Measurements from ENCODE around the gene AFDN.

DNA sequence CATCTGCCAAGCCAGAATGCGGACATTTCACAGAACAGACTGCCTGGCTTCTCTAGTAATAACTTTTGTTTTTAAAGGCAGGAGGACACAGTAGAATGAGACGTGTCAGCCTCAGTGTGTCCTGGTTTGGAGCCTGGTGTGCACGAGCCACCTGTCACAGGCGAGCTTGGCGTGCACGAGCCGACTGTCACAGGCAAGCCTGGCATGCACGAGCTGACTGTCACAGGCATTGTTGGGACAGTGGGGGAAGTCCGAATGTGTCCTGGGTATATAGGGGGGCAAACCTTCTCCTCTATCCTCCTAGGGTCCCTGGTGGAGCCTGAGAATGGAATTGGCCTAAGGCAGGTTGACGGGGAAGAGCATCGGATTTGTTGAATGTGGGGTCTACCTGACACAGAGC lies 178.2 kb downstream of the AFDN start:
- TF ChIP-seq, protein P1, sequence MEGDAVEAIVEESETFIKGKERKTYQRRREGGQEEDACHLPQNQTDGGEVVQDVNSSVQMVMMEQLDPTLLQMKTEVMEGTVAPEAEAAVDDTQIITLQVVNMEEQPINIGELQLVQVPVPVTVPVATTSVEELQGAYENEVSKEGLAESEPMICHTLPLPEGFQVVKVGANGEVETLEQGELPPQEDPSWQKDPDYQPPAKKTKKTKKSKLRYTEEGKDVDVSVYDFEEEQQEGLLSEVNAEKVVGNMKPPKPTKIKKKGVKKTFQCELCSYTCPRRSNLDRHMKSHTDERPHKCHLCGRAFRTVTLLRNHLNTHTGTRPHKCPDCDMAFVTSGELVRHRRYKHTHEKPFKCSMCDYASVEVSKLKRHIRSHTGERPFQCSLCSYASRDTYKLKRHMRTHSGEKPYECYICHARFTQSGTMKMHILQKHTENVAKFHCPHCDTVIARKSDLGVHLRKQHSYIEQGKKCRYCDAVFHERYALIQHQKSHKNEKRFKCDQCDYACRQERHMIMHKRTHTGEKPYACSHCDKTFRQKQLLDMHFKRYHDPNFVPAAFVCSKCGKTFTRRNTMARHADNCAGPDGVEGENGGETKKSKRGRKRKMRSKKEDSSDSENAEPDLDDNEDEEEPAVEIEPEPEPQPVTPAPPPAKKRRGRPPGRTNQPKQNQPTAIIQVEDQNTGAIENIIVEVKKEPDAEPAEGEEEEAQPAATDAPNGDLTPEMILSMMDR (IDR thresholded peaks at IDR 0.05; ENCODE audit: control extremely low read depth in 1 of 3, insufficient read depth in 1 of 3, low read depth in 1 of 3, low read length in 3 of 3): no peak
- TF ChIP-seq RFX5 (IDR thresholded peaks at IDR 0.05; ENCODE audit: borderline replicate concordance, low read depth, low read length): no peak
- TF ChIP-seq NRF1 (IDR thresholded peaks at IDR 0.05; ENCODE audit: low read depth, low read length): no peak
- TF ChIP-seq CREB1 (IDR thresholded peaks at IDR 0.05): no peak
- TF ChIP-seq EZH2 (IDR thresholded peaks at IDR 0.05; ENCODE audit: low read depth, low read length, severe bottlenecking): no peak
- TF ChIP-seq, protein P2, sequence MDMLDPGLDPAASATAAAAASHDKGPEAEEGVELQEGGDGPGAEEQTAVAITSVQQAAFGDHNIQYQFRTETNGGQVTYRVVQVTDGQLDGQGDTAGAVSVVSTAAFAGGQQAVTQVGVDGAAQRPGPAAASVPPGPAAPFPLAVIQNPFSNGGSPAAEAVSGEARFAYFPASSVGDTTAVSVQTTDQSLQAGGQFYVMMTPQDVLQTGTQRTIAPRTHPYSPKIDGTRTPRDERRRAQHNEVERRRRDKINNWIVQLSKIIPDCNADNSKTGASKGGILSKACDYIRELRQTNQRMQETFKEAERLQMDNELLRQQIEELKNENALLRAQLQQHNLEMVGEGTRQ (IDR thresholded peaks at IDR 0.05; ENCODE audit: low read length): no peak
- TF ChIP-seq CHD1 (IDR thresholded peaks at IDR 0.05; ENCODE audit: low read depth, low read length): no peak
- no peak for TF ChIP-seq SP1 (IDR thresholded peaks at IDR 0.05; ENCODE audit: low read depth, low read length)
- no peak for TF ChIP-seq CEBPB (IDR thresholded peaks at IDR 0.05; ENCODE audit: low read depth, low read length)
- TF ChIP-seq, protein P3, sequence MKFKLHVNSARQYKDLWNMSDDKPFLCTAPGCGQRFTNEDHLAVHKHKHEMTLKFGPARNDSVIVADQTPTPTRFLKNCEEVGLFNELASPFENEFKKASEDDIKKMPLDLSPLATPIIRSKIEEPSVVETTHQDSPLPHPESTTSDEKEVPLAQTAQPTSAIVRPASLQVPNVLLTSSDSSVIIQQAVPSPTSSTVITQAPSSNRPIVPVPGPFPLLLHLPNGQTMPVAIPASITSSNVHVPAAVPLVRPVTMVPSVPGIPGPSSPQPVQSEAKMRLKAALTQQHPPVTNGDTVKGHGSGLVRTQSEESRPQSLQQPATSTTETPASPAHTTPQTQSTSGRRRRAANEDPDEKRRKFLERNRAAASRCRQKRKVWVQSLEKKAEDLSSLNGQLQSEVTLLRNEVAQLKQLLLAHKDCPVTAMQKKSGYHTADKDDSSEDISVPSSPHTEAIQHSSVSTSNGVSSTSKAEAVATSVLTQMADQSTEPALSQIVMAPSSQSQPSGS (IDR thresholded peaks at IDR 0.05; ENCODE audit: low read length): no peak
- no peak for TF ChIP-seq TBP (IDR thresholded peaks at IDR 0.05; ENCODE audit: low read depth, low read length)
- no peak for TF ChIP-seq POLR2AphosphoS5 (IDR thresholded peaks at IDR 0.05; ENCODE audit: low read depth, low read length)
- no peak for TF ChIP-seq TCF12 (IDR thresholded peaks at IDR 0.05; ENCODE audit: low read depth, low read length)

Data from H1 (cell line).